HepG2 (cell line): Measurements from ENCODE around the gene RAD9A. TPM values are rescaled to one million over a fixed set of nuclear protein-coding genes. Genes with fewer than 3 reads are reported as not detected.

Experiments
- ATAC-seq: fragments of 200-7000 bp; cut with Tn5 transposase; 3 replicates; pipeline ENCODE4 v1.9.1; 2020; ENCODE audit warnings: mild to moderate bottlenecking, moderate library complexity
- BruUV-seq: library from RNA; stranded (reverse); fragments of 400-500 nt; replicated peaks from 2 replicates; lab custom pipeline; 2021; lab: Mats Ljungman, UMichigan
- CTCF ChIA-PET: fragments of 300-600 bp; formaldehyde crosslinking; extraction: SDS; loops from one replicate; lab custom pipeline; 2021; ENCODE audit warnings: low total read pairs, inconsistent platforms, low intra/inter-chr PET ratio; lab: Yijun Ruan, JAX
- POLR2A ChIA-PET: fragments of 350-600 bp; sonication (Branson Sonifier 250); formaldehyde crosslinking; loops from one replicate; lab custom pipeline; 2020; ENCODE audit warnings: antibody characterized with exemption, inconsistent platforms; lab: Yijun Ruan, JAX
- DNase-seq: peaks from one replicate; pipeline ENCODE4 v3.0.0-alpha.2; 2015; ENCODE audit warnings: low spot score
- FAIRE-seq: peaks from 3 replicates; lab custom pipeline; 2011; peaks lifted over from hg19 to GRCh38; lab: Jason Lieb, UNC
- H2AFZ ChIP-seq: one replicate; pipeline ENCODE4 v1.6.1; 2011; ENCODE audit warnings: low read length, inconsistent platforms
- H3K27ac ChIP-seq: fragments of 300-600 bp; 3 replicates; pipeline ENCODE4 v1.8.0; 2011; ENCODE audit warnings: mixed run types, mild to moderate bottlenecking, mixed read lengths, low read length, inconsistent platforms; ENCODE audit not compliant: insufficient read depth; ENCODE audit errors: extremely low read length
- H3K27me3 ChIP-seq, 2 experiments: fragments of 200-600 bp in 1 of 2; 2 replicates in 1 of 2; 3 replicates in 1 of 2; pipeline versions ENCODE4 v1.6.0 to v1.8.0; 2011; ENCODE audit warnings: low read length in 2 of 2, mild to moderate bottlenecking in 2 of 2, moderate library complexity in 2 of 2, inconsistent platforms in 1 of 2; ENCODE audit not compliant: insufficient read depth in 2 of 2, control insufficient read depth in 1 of 2
- H3K36me3 ChIP-seq, 2 experiments: fragments of 200-600 bp in 1 of 2; replicated peaks in 1 of 2; 2 replicates in 1 of 2; 3 replicates in 1 of 2; pipeline versions ENCODE4 v1.5.1 to v1.8.0; 2011; ENCODE audit warnings: low read length in 2 of 2, inconsistent platforms in 1 of 2; ENCODE audit not compliant: insufficient read depth in 2 of 2, control insufficient read depth in 1 of 2
- H3K4me1 ChIP-seq: 2 replicates; pipeline ENCODE4 v1.5.1; 2012; ENCODE audit warnings: low read length, inconsistent platforms; ENCODE audit not compliant: insufficient read depth
- H3K4me2 ChIP-seq: 2 replicates; pipeline ENCODE4 v1.6.0; 2011; ENCODE audit warnings: low read depth, low read length, inconsistent platforms
- H3K4me3 ChIP-seq, 3 experiments: fragments of 200-600 bp in 1 of 3; sonication (generic), shearing (Covaris generic) in 1 of 3; replicated peaks in 1 of 3; 2 replicates each; pipeline ENCODE4 v1.5.1; 2011 to 2016; ENCODE audit warnings: low read length in 3 of 3, inconsistent platforms in 2 of 3, low read depth in 2 of 3, mild to moderate bottlenecking in 2 of 3, control low read depth in 1 of 3, mixed read lengths in 1 of 3; ENCODE audit not compliant: insufficient read depth in 1 of 3
- H3K79me2 ChIP-seq: one replicate; pipeline ENCODE4 v1.6.1; 2011; ENCODE audit warnings: low read length, inconsistent platforms; ENCODE audit not compliant: insufficient read depth
- H3K9ac ChIP-seq: 2 replicates; pipeline ENCODE4 v1.6.0; 2011; ENCODE audit warnings: mild to moderate bottlenecking, low read depth, low read length, inconsistent platforms; ENCODE audit not compliant: insufficient read depth
- H3K9me3 ChIP-seq: 2 replicates; pipeline ENCODE4 v1.5.1; 2012; ENCODE audit warnings: mild to moderate bottlenecking, low read length
- H4K20me1 ChIP-seq: 2 replicates; pipeline ENCODE4 v1.6.0; 2011; ENCODE audit warnings: inconsistent platforms, mild to moderate bottlenecking, low read length, moderate library complexity; ENCODE audit not compliant: insufficient read depth
- CREB1 ChIP-seq, 2 experiments: fragments of 450-650 bp in 1 of 2; IDR thresholded peaks; 2 replicates each; pipeline ENCODE4 v1.6.1; 2016 to 2017; ENCODE audit warnings: control low read depth in 1 of 2, mild to moderate bottlenecking in 1 of 2, missing compliant biosample characterization in 1 of 2, missing genetic modification characterization in 1 of 2
- HOXD1 ChIP-seq: sonication (generic); formaldehyde crosslinking; IDR thresholded peaks from 2 replicates; pipeline ENCODE4 v1.5.0; 2020; ENCODE audit warnings: missing genetic modification reagents
- IRX3 ChIP-seq: sonication (generic); formaldehyde crosslinking; IDR thresholded peaks from 2 replicates; pipeline ENCODE4 v1.8.1; 2023; ENCODE audit warnings: mild to moderate bottlenecking, low read depth, missing genetic modification reagents, borderline replicate concordance
- JDP2 ChIP-seq: sonication (generic); formaldehyde crosslinking; IDR thresholded peaks from 2 replicates; pipeline ENCODE4 v1.8.1; 2022; ENCODE audit warnings: missing genetic modification reagents, borderline replicate concordance
- NFKBIZ ChIP-seq: IDR thresholded peaks from 2 replicates; pipeline ENCODE4 v1.6.1; 2018; ENCODE audit warnings: missing genetic modification reagents, missing compliant biosample characterization
- RBM39 ChIP-seq: fragments of 200-400 bp; formaldehyde crosslinking; IDR thresholded peaks from one replicate; pipeline ENCODE4 v1.6.1; 2018; ENCODE audit warnings: antibody characterized with exemption, mild to moderate bottlenecking, low read depth, low read length; ENCODE audit not compliant: poor library complexity, severe bottlenecking
- TBL1XR1 ChIP-seq: fragments of 150-350 bp; IDR thresholded peaks from 2 replicates; pipeline ENCODE4 v1.6.1; 2014; ENCODE audit warnings: borderline replicate concordance, low read length; ENCODE audit not compliant: partially characterized antibody
- ZNF124 ChIP-seq: sonication (generic); formaldehyde crosslinking; IDR thresholded peaks from 2 replicates; pipeline ENCODE4 v1.4.0; 2020; ENCODE audit warnings: missing genetic modification reagents
- ZNF335 ChIP-seq: sonication (generic); formaldehyde crosslinking; IDR thresholded peaks from 2 replicates; pipeline ENCODE4 v1.4.0; 2020; ENCODE audit warnings: missing genetic modification reagents
- ZNF709 ChIP-seq: sonication (generic); formaldehyde crosslinking; IDR thresholded peaks from 2 replicates; pipeline ENCODE4 v1.5.0; 2020; ENCODE audit warnings: mild to moderate bottlenecking, missing genetic modification reagents
- WGBS: methylation state at CpG from one replicate; pipeline ENCODE4 v1.1.6; 2017; ENCODE audit warnings: low lambda C conversion rate; 5-methylcytosine and 5-hydroxymethylcytosine counted together
- in situ Hi-C: cut with HindIII; loops from 2 replicates; pipeline ENCODE4 v1.10.0; 2017; ENCODE audit warnings: low pct_unique_long_range_greater_than_20kb; ENCODE audit not compliant: extremely low pct_ligation_motif_present
- intact Hi-C: fragments of 100-400 bp; cut with micrococcal nuclease; formaldehyde crosslinking; loops from one replicate; pipeline ENCODE4 v1.10.0; 2022; ENCODE audit not compliant: unreplicated experiment
- polyA plus RNA-seq, 8 experiments: library from polyadenylated mRNA; depleted of rRNA in 3 of 8; stranded (reverse) in 7 of 8; unstranded in 1 of 8; fragments of >200 nt; fragmentation: Illumina TruSeq in 4 of 8; extraction: Trizol in 4 of 8; gene quantifications; 2 replicates each; pipeline versions ENCODE4 v1.2.1 to v1.2.3, GENCODE V29; 2011 to 2016; ENCODE audit warnings: low read depth in 4 of 8, missing spikeins in 1 of 8, mixed read lengths in 1 of 8; ENCODE audit not compliant: insufficient read depth in 1 of 8
- total RNA-seq, 5 experiments: library from RNA; depleted of rRNA; stranded (reverse); fragments of >200 nt; fragmentation: Illumina TruSeq; extraction: Trizol; gene quantifications; 2 replicates each; pipeline ENCODE4 v1.2.3, GENCODE V29; 2016; ENCODE audit warnings: low read depth in 1 of 5
- TF ChIP-seq, protein P1 (sequence below): sonication (generic); formaldehyde crosslinking; IDR thresholded peaks from 2 replicates; pipeline ENCODE4 v1.4.0; 2020; ENCODE audit warnings: missing genetic modification reagents
- TF ChIP-seq, protein P2 (sequence below): sonication (generic); IDR thresholded peaks from 2 replicates; pipeline ENCODE4 v1.6.1; 2016; ENCODE audit warnings: low read depth, borderline replicate concordance
- TF ChIP-seq, protein P3 (sequence below): sonication (generic); formaldehyde crosslinking; IDR thresholded peaks from 2 replicates; pipeline ENCODE4 v1.4.0; 2020; ENCODE audit warnings: missing genetic modification reagents

RAD9A gene
- total and polyA plus RNA-seq, 2 of the 13 experiments (the other 11 are each of a cell fraction or from before 2014, with no cell fraction given): 10.1 to 15.7 TPM

DNA sequence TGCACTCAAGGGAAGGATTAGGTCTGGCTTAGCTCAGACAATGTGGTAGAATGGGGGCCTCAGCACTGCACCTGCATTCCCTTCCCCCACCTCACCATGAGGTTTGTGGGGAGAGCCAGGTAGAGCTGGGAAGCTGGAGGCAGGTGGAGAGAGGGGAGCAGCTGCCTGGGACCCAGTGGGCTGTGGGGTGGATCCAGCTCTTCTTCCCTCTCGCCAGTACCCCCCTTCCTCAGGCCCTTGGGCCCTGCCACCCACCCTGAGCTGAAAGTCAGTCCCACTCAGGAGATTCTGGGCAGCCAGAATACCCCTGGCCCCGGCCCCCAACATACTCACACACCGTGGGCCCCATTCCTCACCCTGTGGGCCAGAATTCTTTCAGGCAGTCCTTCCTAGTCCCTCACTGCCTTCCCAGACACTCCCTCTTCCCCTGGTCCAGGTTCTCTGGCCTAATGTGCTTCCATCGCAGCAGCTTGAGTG lies 35.4 kb upstream of the RAD9A start (continued):
- no peak for TF ChIP-seq TBL1XR1
- 0 out of 2 replicates have a peak, but pooled peaks have one; percentile 30 for TF ChIP-seq HOXD1 (CRISPR knock-in tag)
- TF ChIP-seq ZNF709 (CRISPR knock-in tag): no peak
- TF ChIP-seq JDP2 (CRISPR knock-in tag): no peak
- TF ChIP-seq ZNF335 (CRISPR knock-in tag): no peak
- no peak for TF ChIP-seq IRX3
- TF ChIP-seq ZNF124 (CRISPR knock-in tag): no peak
- TF ChIP-seq CREB1 (IDR thresholded peaks at IDR 0.05): no peak
- no peak for TF ChIP-seq CREB1 (CRISPR knock-in tag; IDR thresholded peaks at IDR 0.05)

DNA sequence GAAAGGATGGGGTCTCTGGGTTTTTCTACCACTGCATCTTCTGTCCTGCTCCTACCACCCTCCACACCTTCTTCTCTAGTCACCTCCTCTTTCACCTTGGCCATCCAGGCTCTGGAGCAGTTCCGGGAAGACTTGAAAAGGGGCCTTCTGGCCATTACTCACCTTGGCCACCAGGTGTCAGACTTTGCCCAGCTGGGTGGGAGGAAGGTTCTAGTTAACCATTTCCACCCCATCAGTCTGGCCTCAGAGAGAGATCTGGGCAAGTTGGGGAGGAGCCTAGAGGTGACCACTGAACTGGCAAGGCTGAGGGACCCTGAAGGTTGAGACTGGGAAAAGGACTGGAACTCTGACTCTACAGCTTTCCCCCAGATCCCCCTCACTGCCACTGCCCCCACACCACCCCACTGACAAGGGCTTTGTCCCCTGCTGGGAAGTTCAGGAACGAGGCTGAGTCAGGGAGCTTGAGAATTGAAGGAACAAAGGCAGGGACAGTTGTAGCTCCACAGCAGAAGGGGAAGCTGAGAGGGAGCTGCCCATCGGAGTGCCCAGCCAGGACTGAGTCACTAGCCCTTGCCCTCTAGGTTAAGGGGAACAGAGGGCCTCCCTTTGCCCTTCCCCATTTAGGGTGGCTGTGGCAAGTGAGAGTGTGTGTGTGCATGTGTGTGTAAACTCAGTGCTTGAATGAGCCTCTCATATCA lies 34.8 kb upstream of the RAD9A start:
- Histone ChIP-seq H4K20me1 (no peaks in the 10 kb centered on the region), H3K79me2 (no peaks in the 10 kb centered on the region), H3K4me2 (peak overlapping the region; percentile 96), H2AFZ (no peak overlapping the region), H3K36me3 (no peaks in the 10 kb centered on the region), H3K27ac (no peak overlapping the region), H3K4me1 (peaks cover 46% of the 10 kb centered on the region), H3K9ac (peak overlapping the region; percentile 63; the same call in 1 of the 2 replicates), H3K27me3 (no peaks in the 10 kb centered on the region), H3K4me3 (peak overlapping the region in 1 of 3 experiments; percentile 90; a peak in 1 of 6 replicates), H3K9me3 (no peaks in the 10 kb centered on the region)
- peak; percentile 92 for FAIRE-seq
- DNase-seq: peak; percentile 76
- in situ Hi-C loops: no loop called here
- BruUV-seq: no TSS peak
- CTCF ChIA-PET: interaction anchor here (0.6 to 4.1 kb wide), 3 partner anchors 11 to 26 kb away, joined by 3 to 45 read pairs (median 9); partner anchors contain the start of gene CLCF1
- 7% methylated on average over 2 of the region's 3 CpGs for WGBS
- ATAC-seq: no peak
- POLR2A ChIA-PET: interaction anchor here (1.8 to 9.7 kb wide), 2 partner anchors 21 to 35 kb away, joined by 5 to 365 read pairs; partner anchors contain the start of genes CLCF1 and RAD9A
- intact Hi-C loops: loop anchor here (1.0 kb wide), 2 partner anchors 16 to 25 kb away; partner anchors contain the start of gene CLCF1
- TF ChIP-seq NFKBIZ (CRISPR knock-in tag) (0 out of 2 replicates have a peak, but pooled peaks have one; percentile 51), RBM39 (no peak)
- TF ChIP-seq, protein P1, sequence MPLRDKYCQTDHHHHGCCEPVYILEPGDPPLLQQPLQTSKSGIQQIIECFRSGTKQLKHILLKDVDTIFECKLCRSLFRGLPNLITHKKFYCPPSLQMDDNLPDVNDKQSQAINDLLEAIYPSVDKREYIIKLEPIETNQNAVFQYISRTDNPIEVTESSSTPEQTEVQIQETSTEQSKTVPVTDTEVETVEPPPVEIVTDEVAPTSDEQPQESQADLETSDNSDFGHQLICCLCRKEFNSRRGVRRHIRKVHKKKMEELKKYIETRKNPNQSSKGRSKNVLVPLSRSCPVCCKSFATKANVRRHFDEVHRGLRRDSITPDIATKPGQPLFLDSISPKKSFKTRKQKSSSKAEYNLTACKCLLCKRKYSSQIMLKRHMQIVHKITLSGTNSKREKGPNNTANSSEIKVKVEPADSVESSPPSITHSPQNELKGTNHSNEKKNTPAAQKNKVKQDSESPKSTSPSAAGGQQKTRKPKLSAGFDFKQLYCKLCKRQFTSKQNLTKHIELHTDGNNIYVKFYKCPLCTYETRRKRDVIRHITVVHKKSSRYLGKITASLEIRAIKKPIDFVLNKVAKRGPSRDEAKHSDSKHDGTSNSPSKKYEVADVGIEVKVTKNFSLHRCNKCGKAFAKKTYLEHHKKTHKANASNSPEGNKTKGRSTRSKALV: no peak
- TF ChIP-seq, protein P2, sequence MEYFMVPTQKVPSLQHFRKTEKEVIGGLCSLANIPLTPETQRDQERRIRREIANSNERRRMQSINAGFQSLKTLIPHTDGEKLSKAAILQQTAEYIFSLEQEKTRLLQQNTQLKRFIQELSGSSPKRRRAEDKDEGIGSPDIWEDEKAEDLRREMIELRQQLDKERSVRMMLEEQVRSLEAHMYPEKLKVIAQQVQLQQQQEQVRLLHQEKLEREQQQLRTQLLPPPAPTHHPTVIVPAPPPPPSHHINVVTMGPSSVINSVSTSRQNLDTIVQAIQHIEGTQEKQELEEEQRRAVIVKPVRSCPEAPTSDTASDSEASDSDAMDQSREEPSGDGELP: peak; percentile 85; the same call in 1 of the 2 replicates
- TF ChIP-seq, protein P3, sequence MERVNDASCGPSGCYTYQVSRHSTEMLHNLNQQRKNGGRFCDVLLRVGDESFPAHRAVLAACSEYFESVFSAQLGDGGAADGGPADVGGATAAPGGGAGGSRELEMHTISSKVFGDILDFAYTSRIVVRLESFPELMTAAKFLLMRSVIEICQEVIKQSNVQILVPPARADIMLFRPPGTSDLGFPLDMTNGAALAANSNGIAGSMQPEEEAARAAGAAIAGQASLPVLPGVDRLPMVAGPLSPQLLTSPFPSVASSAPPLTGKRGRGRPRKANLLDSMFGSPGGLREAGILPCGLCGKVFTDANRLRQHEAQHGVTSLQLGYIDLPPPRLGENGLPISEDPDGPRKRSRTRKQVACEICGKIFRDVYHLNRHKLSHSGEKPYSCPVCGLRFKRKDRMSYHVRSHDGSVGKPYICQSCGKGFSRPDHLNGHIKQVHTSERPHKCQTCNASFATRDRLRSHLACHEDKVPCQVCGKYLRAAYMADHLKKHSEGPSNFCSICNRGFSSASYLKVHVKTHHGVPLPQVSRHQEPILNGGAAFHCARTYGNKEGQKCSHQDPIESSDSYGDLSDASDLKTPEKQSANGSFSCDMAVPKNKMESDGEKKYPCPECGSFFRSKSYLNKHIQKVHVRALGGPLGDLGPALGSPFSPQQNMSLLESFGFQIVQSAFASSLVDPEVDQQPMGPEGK (CRISPR knock-in tag): peak; percentile 35; the same call in 1 of the 2 replicates
